ENCODE results near the gene CCDC188. TPM values are rescaled to one million over a fixed set of nuclear protein-coding genes. Genes with fewer than 3 reads are reported as not detected.
A peak's percentile ranks its signal among the peaks of the same experiment; 100 is the strongest.

Gene CCDC188
- total RNA-seq, 2 donors from 2014 or later: 0.22 to 0.32 TPM

DNA sequence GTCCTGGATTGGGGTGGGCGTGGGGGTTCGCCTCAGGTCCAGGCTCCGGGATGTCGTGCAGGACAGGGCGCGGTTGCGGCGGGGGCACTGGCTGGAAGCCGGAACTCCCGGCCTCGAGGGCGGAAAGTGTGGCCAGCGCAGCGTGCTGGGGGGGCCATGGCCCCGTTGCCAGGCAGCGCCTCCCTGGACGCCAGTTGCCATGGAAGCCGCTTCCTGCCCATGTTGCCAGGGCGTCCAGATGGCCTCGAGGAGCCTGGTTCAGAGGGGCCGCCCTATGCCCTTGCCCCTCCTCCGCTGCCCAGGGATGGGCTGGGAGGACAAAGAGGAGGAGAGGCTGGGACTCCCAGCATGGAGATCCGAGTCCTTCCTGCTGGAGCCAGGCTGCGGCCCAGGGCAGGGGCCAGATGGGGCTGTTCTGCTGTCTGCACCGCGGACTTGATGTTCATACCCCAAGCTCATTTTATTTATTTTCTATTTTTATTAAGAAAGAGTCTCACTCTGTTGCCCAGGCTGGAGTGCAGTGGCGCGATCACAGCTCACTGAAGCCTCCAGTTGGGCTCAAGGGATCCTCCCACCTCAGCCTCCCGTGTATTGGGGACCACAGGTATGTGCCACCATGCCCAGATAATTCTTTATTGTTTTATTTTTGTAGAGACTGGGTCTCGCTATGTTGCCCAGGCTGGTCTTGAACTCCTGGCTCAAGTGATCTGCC lies 4.6 kb upstream of the CCDC188 start:
- no peaks in the 10 kb centered on the region for H3K36me3 ChIP-seq
- intact Hi-C loops (cut with DNase I): loop anchor here (1.0 kb wide), 1 partner anchor 130 kb away; no protein-coding TSS in a partner anchor
- TF ChIP-seq, protein P1, sequence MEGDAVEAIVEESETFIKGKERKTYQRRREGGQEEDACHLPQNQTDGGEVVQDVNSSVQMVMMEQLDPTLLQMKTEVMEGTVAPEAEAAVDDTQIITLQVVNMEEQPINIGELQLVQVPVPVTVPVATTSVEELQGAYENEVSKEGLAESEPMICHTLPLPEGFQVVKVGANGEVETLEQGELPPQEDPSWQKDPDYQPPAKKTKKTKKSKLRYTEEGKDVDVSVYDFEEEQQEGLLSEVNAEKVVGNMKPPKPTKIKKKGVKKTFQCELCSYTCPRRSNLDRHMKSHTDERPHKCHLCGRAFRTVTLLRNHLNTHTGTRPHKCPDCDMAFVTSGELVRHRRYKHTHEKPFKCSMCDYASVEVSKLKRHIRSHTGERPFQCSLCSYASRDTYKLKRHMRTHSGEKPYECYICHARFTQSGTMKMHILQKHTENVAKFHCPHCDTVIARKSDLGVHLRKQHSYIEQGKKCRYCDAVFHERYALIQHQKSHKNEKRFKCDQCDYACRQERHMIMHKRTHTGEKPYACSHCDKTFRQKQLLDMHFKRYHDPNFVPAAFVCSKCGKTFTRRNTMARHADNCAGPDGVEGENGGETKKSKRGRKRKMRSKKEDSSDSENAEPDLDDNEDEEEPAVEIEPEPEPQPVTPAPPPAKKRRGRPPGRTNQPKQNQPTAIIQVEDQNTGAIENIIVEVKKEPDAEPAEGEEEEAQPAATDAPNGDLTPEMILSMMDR (IDR thresholded peaks at IDR 0.05): no peak

DNA sequence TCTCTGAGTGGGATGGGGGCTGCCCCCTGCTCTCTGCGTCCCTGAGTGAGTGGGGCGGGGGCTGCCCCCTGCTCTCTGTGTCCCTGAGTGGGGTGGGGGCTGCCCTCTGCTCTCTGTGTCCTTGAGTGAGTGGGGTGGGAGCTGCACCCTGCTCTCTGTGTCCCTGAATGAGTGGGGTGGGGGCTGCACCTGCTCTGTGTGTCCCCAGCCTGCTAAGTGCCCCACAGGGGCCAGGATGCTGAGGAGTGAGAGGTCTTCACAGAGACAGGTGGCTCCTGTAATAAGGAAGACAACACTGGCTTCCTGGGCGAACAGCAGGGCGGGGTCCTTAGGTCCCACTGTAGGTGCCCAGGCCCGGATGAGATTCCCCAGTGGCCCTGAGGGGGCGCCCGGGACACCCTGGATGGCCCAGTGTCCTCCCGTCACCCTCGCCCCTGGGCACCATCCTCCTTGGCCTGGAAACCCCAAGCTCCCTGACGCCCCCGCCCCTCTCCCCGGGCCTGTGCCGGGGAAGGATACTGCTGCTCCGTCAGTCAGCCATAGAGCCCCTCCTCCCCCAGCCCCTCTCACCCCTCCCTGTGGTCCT lies 3.8 kb upstream of the CCDC188 start:
- no peak overlapping the region for H3K4me3 ChIP-seq
- no peaks in the 10 kb centered on the region for H3K4me1 ChIP-seq
- no peak overlapping the region for H3K9ac ChIP-seq (ENCODE audit: low read depth in 2 of 2, low read length in 2 of 2)
- H3K9me3 ChIP-seq: no peaks in the 10 kb centered on the region
- H3K36me3 ChIP-seq: no peaks in the 10 kb centered on the region
- intact Hi-C loops (cut with DNase I): no loop called here
- no peaks in the 10 kb centered on the region for H3K27me3 ChIP-seq
- TF ChIP-seq, protein P1 (IDR thresholded peaks at IDR 0.05): no peak
- DNase-seq: no peak
- no peak overlapping the region for H3K27ac ChIP-seq

More for the DNA sequence above, 4.6 kb upstream of the CCDC188 start:
- Histone ChIP-seq H3K4me1 (no peaks in the 10 kb centered on the region), H3K4me3 (no peak overlapping the region), H3K27me3 (no peaks in the 10 kb centered on the region), H3K9ac (ENCODE audit: low read depth in 2 of 2, low read length in 2 of 2) (no peak overlapping the region), H3K9me3 (no peaks in the 10 kb centered on the region), H3K27ac (no peak overlapping the region)
- peak; percentile 28 for DNase-seq

DNA sequence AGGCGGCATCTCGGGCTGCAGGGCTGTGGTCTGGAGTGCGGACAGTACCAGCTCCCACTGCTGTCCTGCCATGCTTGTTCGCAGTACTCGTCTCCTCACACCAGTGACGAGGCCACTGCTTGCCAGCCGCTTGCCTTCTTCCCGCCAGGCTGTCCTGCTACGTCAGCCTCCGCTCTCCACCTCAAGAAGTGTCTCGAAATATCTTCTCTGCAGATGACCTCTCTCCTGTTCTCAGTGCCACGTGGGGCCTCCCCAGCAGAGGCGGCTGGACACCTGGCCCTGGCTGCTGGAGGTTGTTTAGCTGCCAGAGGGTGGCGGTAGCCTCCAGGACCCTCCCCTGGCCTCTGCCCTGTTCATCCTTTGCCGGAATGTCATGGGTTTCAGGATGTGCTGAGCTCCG lies 3.1 kb upstream of the CCDC188 start:
- DNase-seq: no peak
- no peaks in the 10 kb centered on the region for H3K27me3 ChIP-seq
- intact Hi-C loops (cut with DNase I): no loop called here

DNA sequence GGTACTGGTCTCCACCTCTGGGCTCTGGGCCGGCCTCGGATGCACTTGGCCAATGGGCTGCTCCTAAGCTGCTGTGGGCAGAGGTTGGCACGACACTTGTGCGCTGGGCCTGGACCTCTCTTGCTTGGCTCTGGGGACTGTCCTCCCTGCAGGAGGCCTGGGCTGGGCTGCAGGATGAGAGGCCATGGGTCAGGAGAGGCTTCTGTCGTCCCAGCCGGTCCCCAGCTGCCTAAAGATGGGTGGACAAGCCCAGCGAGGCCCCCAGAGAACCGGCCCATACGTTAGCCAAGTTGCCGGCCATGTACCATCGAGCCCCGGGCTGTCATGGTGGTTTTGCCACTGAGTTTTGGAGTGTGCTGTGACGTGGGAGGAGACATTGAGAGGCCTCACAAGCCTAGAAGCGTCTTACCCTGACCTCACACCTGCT lies 1.6 kb upstream of the CCDC188 start:
- no peak for DNase-seq
- H3K9me3 ChIP-seq: no peaks in the 10 kb centered on the region
- H3K4me3 ChIP-seq: no peak overlapping the region
- TF ChIP-seq, protein P1 (IDR thresholded peaks at IDR 0.05): no peak
- no peaks in the 10 kb centered on the region for H3K36me3 ChIP-seq
- H3K9ac ChIP-seq (ENCODE audit: low read depth in 2 of 2, low read length in 2 of 2): no peak overlapping the region
- no peaks in the 10 kb centered on the region for H3K4me1 ChIP-seq
- H3K27ac ChIP-seq: no peak overlapping the region
- H3K27me3 ChIP-seq: no peaks in the 10 kb centered on the region
- intact Hi-C loops (cut with DNase I): no loop called here

More for the DNA sequence above, 3.1 kb upstream of the CCDC188 start:
- no peaks in the 10 kb centered on the region for H3K36me3 ChIP-seq
- no peak overlapping the region for H3K27ac ChIP-seq
- H3K4me1 ChIP-seq: no peaks in the 10 kb centered on the region
- no peaks in the 10 kb centered on the region for H3K9me3 ChIP-seq
- TF ChIP-seq, protein P1 (IDR thresholded peaks at IDR 0.05): no peak
- no peak overlapping the region for H3K9ac ChIP-seq (ENCODE audit: low read depth in 2 of 2, low read length in 2 of 2)
- no peak overlapping the region for H3K4me3 ChIP-seq

DNA sequence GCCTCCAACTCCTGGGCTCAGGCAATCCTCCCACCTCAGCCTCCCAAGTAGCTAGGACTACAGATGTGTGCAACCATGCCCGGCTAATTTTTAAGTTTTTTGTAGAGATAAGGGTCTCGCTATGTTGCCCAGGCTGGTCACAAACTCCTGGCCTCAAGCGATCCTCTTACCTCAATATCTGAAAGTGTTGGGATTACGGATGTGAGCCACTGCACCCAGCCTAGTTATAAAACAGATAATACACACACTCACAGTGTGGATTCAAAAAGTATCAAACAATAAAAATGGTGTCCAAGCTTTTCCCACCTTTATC lies 377 bp upstream of the CCDC188 start:
- H3K4me1 ChIP-seq: no peaks in the 10 kb centered on the region
- intact Hi-C loops (cut with DNase I): no loop called here
- no peaks in the 10 kb centered on the region for H3K27me3 ChIP-seq
- H3K27ac ChIP-seq: no peak overlapping the region
- TF ChIP-seq, protein P1 (IDR thresholded peaks at IDR 0.05): no peak
- no peaks in the 10 kb centered on the region for H3K36me3 ChIP-seq
- H3K9ac ChIP-seq (ENCODE audit: low read depth in 2 of 2, low read length in 2 of 2): no peak overlapping the region
- DNase-seq: no peak
- no peak overlapping the region for H3K4me3 ChIP-seq
- no peaks in the 10 kb centered on the region for H3K9me3 ChIP-seq
